HG02840 (cell line): ENCODE measurements around the gene HHAT.

Experiments used
- ATAC-seq: cut with Tn5 transposase; IDR thresholded peaks from one replicate; pipeline ENCODE4 v1.9.1; 2021; ENCODE audit warnings: mild to moderate bottlenecking, moderate library complexity, moderate number of reproducible peaks; ENCODE audit not compliant: unreplicated experiment, low FRiP score

The HHAT gene

DNA sequence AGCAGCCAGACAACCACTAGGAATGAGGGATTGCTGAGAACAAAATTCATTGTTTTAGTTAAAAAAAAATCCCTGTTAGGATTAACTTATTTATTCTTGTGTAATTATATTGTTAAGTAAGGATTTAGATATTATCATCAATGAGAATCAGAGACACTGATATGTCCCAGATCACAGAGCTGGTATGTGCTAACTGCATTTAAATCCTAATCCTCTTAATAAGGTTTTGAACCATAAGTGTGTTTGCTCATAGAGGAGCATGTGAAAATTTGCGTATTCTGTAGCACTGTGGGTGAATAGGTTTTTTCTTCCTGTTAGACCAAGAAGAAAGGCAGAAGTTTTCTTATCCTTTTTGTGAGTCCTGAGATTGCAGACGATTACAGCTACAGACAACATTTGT, 147.1 kb downstream of the HHAT start:
- no peak for ATAC-seq

DNA sequence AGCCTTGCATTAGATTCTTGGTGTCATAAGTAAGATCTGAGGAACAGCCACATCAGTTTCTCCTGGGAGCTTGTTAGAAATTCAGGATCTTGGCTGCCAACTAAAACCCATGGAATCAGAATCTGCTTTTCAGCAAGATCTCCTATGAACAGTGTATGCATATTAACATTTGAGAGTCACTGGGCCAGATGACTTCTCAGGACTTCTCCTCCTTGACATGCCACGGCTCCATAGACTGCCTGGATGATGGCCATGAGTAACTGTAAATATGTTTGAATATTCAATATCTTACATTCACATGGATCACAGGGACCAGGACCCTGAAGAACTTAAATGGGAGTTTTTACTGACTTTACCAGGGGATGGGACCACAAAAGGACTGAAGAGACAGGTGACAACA, 148.0 kb downstream of the HHAT start:
- ATAC-seq, result no peak

DNA sequence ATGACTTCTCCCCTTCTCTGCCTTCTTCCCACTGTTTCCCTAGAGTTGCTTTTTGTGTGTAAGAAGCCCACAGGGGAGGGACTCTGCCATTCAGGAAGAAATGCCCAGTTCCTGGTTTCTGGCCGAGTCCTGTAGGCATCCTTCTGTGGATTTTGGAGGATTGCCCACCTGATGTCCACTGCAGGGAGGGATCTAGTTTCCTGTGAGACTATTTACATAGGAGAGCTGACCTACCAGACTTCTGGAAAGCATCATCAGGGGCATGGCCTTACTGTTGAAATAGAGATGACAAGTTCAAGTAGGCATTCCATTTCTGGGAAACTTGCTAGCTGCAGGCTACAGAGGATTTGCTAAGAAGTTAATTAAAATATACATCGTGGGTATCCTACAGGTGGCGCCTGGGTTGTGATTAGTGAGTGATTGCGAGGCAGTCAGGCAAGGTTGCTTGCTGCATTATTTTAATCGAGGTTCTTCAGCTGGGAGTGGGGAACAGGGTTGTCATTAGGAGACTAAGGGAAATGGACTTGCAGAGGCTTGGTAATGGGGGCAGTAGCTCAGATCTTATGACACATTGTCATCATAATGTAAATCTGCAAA, 148.7 kb downstream of the HHAT start:
- no peak for ATAC-seq

- ATAC-seq, result no peak
These were observed 150.1 kb downstream of the HHAT start for GRCh38 chr1:210478820-210479219.

DNA sequence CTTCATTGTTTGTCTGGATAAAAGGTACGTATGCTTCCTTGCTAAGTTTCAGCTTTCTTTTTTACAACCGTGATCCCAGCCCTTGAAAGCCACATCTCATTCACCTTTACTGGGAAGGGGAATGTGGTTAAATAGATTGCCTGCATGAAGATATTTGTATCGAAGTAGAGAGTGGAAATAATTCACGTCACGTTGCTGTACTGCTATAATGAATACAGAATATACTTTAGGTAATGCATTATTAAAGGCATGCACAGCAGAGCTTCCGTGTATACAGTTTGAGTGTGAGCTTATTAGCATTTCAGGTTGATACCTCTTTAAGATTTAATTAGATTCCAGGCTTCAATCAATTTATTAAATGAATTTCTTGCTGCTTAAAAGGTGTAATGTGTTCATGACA, 153.8 kb downstream of the HHAT start:
- no peak for ATAC-seq

- no peak for ATAC-seq
These were observed 154.4 kb downstream of the HHAT start for GRCh38 chr1:210482945-210483617.

- no peak for ATAC-seq
These were observed 155.1 kb downstream of the HHAT start for GRCh38 chr1:210483821-210484220.

- no peak for ATAC-seq
These were observed 158.3 kb downstream of the HHAT start for GRCh38 chr1:210487021-210487420.

DNA sequence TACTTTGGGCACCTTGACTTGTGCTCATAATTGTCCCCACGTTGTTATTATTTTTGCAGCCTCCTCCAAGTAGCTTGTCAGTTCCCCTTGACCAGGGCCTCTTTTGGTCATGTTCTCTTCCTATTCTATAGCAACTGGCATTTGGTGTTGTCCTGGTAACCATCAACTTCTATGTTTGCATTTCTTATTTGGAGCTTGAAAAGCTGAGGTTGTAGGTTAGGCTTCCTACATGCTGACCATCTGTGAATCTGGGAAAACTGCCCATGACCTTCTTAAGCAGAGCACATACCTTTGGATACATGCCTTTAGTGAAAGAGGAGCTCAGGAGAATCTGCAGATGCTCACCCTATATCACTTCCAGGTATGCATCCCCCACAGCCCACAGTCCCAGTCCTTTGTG, 160.8 kb downstream of the HHAT start:
- no peak for ATAC-seq

GRCh38 chr1:210490781-210491180, 162.1 kb downstream of the HHAT start:
- ATAC-seq, result no peak

GRCh38 chr1:210496063-210496462, 167.4 kb downstream of the HHAT start:
- ATAC-seq, result no peak

- no peak for ATAC-seq
These were observed 171.3 kb downstream of the HHAT start for GRCh38 chr1:210499956-210500355.

DNA sequence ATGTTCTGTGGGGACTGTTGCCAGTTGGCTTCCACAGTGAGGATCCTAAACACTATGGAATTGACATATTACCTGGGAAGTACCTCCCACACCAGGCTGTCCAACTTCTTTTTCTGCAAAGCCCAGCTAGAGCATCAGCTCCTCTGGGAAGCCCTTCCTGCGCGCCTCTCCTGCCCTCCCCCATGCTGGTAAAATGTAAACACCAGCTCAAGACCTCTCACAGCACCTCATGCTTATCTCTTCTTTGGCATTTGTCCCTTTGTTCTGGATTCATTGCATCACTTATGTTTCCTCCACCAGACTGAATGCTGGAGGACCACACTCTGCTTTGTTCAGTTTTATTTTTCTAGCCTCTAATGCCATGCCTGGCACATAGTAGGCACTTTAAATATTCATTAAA, 172.1 kb downstream of the HHAT start:
- ATAC-seq, result no peak

DNA sequence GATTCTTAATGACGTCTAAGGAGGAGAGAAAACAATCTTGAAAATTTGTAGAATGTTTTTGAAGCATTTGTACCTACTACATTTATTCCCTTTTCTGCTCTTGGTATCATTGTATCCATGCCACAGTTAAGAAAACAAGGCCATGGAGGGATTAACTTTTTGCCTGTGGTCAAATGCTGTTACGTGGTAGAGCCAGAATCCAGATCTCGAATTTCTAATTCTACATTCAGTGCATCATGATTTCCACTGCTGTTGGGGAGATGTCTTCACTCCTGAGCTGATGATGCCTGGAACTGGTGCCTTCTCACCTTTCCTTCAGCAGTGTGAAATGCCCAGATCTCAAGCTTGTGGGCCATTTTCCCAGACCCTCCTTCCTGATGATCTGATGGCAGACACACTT, 175.6 kb downstream of the HHAT start:
- ATAC-seq, result no peak

DNA sequence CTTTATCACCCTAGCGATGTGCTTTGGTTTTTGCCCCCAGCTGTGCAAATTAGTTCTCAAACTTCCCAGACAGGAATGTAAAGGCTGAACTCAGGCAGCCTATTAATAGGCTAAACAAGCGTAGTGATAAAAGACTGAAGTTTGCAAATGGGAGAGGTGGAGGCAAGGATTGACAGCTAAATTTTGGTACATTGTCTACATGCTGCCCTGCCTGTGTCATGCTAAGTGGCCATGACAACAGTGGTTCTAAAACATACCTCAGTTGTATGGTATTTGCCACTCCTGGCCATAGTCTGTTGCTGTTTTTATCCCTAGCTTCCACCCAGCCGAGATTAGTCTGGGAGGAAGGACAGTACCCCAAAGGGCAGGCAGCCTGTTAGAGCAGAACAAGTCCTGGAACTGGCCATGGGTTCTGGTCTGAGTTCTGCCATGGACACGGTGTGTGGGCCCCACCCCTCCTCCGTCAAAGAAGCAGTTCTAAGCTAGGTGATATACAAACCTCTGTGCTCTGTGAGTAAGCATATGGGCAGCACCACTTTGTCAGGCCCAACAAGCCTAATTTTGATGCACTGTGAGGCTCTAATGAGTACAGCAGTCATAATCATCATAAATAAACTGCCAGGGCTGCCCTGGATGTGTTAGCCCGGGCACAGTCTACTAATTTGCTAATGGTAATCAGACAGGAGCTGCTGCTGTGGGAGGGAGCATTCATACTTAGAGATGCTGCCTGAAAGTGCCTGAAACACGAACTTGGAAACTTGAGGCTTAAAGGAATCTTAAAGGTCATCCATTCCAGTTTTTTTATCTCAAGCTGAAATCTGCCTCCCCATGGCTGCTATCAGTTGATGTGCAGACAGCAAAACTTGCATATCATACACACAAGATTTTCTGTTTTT, 177.1 kb downstream of the HHAT start:
- no peak for ATAC-seq

DNA sequence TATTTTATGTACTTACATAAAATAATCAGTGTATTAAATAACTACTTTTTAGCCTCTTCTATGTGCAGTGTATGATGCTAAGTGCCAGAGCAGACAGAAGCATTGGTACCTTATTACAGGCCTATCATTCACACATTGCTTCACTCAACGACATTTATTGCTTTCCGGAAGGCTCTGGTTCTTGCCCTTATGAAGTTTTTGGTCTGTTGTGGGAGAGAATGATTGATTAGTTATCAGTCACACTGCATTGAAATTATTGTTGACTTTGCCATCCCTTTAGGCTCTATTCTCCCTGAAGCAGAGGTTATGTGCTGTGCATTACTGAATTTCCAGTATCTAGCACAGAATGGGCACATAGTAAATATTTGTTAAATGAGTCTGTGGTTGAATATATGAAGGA, 178.0 kb downstream of the HHAT start:
- ATAC-seq, result no peak

DNA sequence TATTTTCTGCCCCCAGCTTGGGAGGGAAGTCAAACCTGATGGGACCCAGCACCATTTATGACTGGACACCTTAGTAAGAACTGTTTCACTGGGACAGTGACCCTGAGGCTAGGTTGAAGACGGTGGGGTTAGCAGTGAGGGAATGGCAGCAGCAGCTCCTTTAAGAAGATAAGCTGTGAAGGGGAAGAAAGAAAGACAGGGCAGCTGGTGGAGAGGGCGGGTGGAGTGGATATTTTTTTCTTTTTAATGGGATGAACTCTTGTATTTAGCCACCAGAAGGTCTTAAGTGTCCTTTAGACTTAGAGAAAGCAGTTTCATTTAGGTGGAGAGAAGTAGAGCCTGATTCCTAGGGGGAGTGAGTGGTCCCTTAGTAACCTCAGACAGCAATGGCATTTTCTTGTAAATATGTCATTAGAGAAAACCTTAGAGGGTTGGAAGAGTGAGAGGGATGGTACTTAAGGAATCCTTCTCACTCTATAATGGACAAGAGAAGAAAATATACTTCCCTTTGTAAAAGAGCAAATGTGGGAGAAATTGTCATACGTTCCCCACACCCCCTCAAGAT, 187.5 kb downstream of the HHAT start:
- no peak for ATAC-seq

DNA sequence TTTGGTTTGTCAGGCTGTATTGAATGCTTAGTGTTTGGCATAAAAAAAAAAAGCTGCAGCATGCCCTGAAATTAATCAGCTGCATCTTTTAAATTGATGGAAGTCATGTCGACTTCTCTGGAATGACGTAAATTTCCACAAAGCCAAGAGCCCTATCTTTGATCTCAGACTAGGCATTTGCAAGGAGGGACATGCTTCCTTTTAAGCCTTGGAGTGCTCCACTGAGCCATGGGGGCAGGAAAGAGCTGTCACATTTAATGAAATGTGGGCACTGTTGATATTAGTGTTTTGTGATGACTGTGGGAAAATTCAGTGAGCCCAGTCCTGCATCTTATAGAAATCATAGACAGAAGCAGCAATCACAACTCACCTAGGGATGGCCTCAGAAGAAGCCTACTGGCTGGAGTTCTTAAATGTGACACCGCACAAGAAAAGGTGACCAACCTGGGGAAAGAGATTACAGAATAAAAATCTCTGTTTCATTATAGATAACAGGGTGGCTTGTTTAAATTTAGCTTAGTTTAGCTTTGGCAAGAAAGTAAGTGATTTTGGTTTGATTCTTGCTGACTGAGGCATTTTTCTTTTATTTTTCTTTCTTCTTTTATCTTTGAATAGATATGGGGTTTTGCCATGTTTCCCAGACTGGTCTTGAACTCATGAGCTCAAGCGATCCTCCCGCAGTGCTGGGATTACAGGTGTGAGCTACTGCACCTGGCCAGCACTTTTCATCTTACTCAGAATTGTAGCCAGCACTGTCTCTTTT, 188.2 kb downstream of the HHAT start:
- no peak for ATAC-seq

DNA sequence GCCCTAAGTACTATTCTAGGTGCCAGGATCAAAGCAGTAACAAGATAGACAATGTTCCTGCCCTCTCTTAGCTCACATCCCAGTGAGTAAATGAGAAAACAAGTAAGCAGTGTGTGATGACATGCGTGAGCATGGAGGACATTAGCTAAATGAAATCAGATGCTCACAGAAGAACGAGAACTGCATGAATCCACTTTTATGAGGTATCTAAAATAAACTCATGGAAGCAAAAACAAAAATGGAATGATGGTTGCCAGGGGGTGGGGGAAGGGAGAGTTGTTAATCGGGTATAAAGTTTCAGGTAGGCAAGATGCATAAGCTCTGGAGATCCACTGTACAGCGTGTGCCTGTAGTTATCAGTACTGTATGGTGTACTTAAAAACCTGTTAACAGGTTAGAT, 195.1 kb downstream of the HHAT start:
- ATAC-seq, result no peak

- ATAC-seq, result no peak
These were observed 197.2 kb downstream of the HHAT start for GRCh38 chr1:210525716-210526454.
